B cell (primary cell): ENCODE measurements around the gene CHRNA5. TPM values are rescaled to one million over a fixed set of nuclear protein-coding genes. Genes with fewer than 3 reads are reported as not detected.
A peak's percentile ranks its signal among the peaks of the same experiment; 100 is the strongest.

Experiments used
- ATAC-seq: fragments of 200-7000 bp; cut with Tn5 transposase; one replicate; pipeline ENCODE4 v1.10.0; 2021; ENCODE audit warnings: low read depth, mild to moderate bottlenecking, moderate number of reproducible peaks, moderate library complexity
- CTCF ChIA-PET: fragments of 350-600 bp; sonication (Branson Sonifier 250); formaldehyde crosslinking; loops from one replicate; lab custom pipeline; 2021; ENCODE audit warnings: antibody characterized with exemption, inconsistent platforms; lab: Charles Lee
- POLR2A ChIA-PET: fragments of 350-600 bp; sonication (Branson Sonifier 250); formaldehyde crosslinking; loops from one replicate; lab custom pipeline; 2021; ENCODE audit warnings: antibody characterized with exemption; lab: Charles Lee
- DNase-seq: peaks from one replicate; pipeline ENCODE4 v3.0.0; 2013
- H2AFZ ChIP-seq: 2 replicates; pipeline ENCODE4 v1.6.1; 2012; ENCODE audit warnings: mild to moderate bottlenecking, low read depth, low read length; ENCODE audit not compliant: insufficient read depth, poor library complexity, severe bottlenecking
- H3K27ac ChIP-seq, 2 donors: 1 replicate in 1 of 2; 2 replicates in 1 of 2; pipeline ENCODE4 v1.5.1; 2012 to 2013; ENCODE audit warnings: low read length in 2 of 2, mild to moderate bottlenecking in 2 of 2, moderate library complexity in 1 of 2
- H3K27me3 ChIP-seq, 4 experiments: fragments of 200-600 bp in 1 of 4; sonication (generic) in 1 of 4; replicated peaks in 1 of 4; 1 replicate in 2 of 4; 2 replicates in 2 of 4; pipeline versions ENCODE4 v1.6.1 to v1.7.0; 2013 to 2016; ENCODE audit warnings: low read length in 3 of 4, mild to moderate bottlenecking in 2 of 4, mixed read lengths in 1 of 4, moderate library complexity in 1 of 4; ENCODE audit not compliant: insufficient read depth in 4 of 4, control insufficient read depth in 3 of 4; ENCODE audit errors: control extremely low read depth in 1 of 4
- H3K36me3 ChIP-seq, 2 experiments: replicated peaks in 1 of 2; 1 replicate in 1 of 2; 2 replicates in 1 of 2; pipeline versions ENCODE4 v1.6.1 to v1.7.1; 2013; ENCODE audit warnings: low read length in 1 of 2; ENCODE audit not compliant: insufficient read depth in 2 of 2, control insufficient read depth in 1 of 2; ENCODE audit errors: control extremely low read depth in 1 of 2, extremely low read depth in 1 of 2
- H3K4me1 ChIP-seq, 2 donors: fragments of 200-600 bp in 1 of 2; sonication (generic) in 1 of 2; 1 replicate in 1 of 2; 2 replicates in 1 of 2; pipeline versions ENCODE4 v1.5.1 to v1.6.1; 2013 to 2017; ENCODE audit warnings: low read length in 2 of 2; ENCODE audit not compliant: control insufficient read depth in 2 of 2, insufficient read depth in 2 of 2
- H3K4me2 ChIP-seq: replicated peaks from 2 replicates; pipeline ENCODE3; 2012; ENCODE audit warnings: mild to moderate bottlenecking, low read depth, low read length; ENCODE audit not compliant: poor library complexity, severe bottlenecking
- H3K4me3 ChIP-seq, 5 experiments: fragments of 200-600 bp in 1 of 5; sonication (generic) in 1 of 5; 1 replicate in 3 of 5; 2 replicates in 2 of 5; pipeline versions ENCODE4 v1.5.1 to v1.7.0; 2011 to 2016; ENCODE audit warnings: low read length in 4 of 5, mild to moderate bottlenecking in 4 of 5, low read depth in 2 of 5, control low read depth in 1 of 5, moderate library complexity in 1 of 5; ENCODE audit not compliant: insufficient read depth in 1 of 5; ENCODE audit errors: control extremely low read depth in 1 of 5, extremely low read depth in 1 of 5
- H3K79me2 ChIP-seq: fragments of 200-600 bp; sonication (generic); one replicate; pipeline ENCODE4 v1.6.0; 2016; ENCODE audit warnings: low read length; ENCODE audit not compliant: control insufficient read depth, insufficient read depth
- H3K9ac ChIP-seq: fragments of 200-600 bp; sonication (generic); 2 replicates; pipeline ENCODE4 v1.6.1; 2017; ENCODE audit warnings: mild to moderate bottlenecking, low read length, moderate library complexity
- H3K9me3 ChIP-seq, 3 donors: one replicate each; pipeline versions ENCODE4 v1.6.1 to v1.7.1; 2013; ENCODE audit warnings: low read length in 2 of 3; ENCODE audit not compliant: control insufficient read depth in 2 of 3, insufficient read depth in 1 of 3; ENCODE audit errors: control extremely low read depth in 1 of 3
- H4K20me1 ChIP-seq: 2 replicates; pipeline ENCODE4 v1.6.0; 2012; ENCODE audit warnings: mild to moderate bottlenecking, low read length; ENCODE audit not compliant: insufficient read depth, control insufficient read depth, poor library complexity, severe bottlenecking
- H3K27ac Mint-ChIP-seq: one replicate; pipeline ENCODE4 v1.8.0; 2021; ENCODE audit warnings: mixed read lengths
- H3K27me3 Mint-ChIP-seq: one replicate; pipeline ENCODE4 v1.8.0; 2021; ENCODE audit warnings: mixed read lengths
- H3K4me1 Mint-ChIP-seq: one replicate; pipeline ENCODE4 v1.8.0; 2021; ENCODE audit warnings: mixed read lengths
- H3K4me3 Mint-ChIP-seq: one replicate; pipeline ENCODE4 v1.8.0; 2021; ENCODE audit warnings: mixed read lengths
- H3K9me3 Mint-ChIP-seq: one replicate; pipeline ENCODE4 v1.8.0; 2022; ENCODE audit warnings: mixed read lengths; ENCODE audit not compliant: insufficient read depth
- CTCF ChIP-seq: fragments of 200-600 bp; IDR thresholded peaks from one replicate; pipeline ENCODE4 v1.8.0; 2022; ENCODE audit warnings: antibody characterized with exemption, mild to moderate bottlenecking
- EZH2 ChIP-seq: IDR thresholded peaks from 2 replicates; pipeline ENCODE4 v1.6.1; 2012; ENCODE audit warnings: borderline replicate concordance, low read depth, mild to moderate bottlenecking, moderate library complexity, low read length; ENCODE audit not compliant: insufficient read depth, poor library complexity, severe bottlenecking
- WGBS: methylation state at CpG from one replicate; pipeline ENCODE4 v1.1.5; 2013; ENCODE audit warnings: missing lambda C conversion rate; ENCODE audit not compliant: insufficient coverage; 5-methylcytosine and 5-hydroxymethylcytosine counted together
- intact Hi-C: fragments of 100-400 bp; cut with micrococcal nuclease; formaldehyde crosslinking; loops from one replicate; pipeline ENCODE4 v1.10.0; 2022
- polyA plus RNA-seq: library from polyadenylated mRNA; depleted of rRNA; stranded (reverse); fragments of >200 nt; gene quantifications from 2 replicates; pipeline ENCODE4 v1.2.3, GENCODE V29; 2012
- small RNA-seq: library from RNA; depleted of rRNA; stranded (forward); fragments of <200 nt; gene quantifications from one replicate; pipeline ENCODE3, GENCODE V24; 2012; ENCODE audit warnings: low replicate concordance, low read depth; ENCODE audit not compliant: insufficient read length
- total RNA-seq, 2 donors: library from RNA; stranded (reverse); fragments of 120-200 nt in 1 of 2; gene quantifications; 1 replicate in 1 of 2; 2 replicates in 1 of 2; pipeline versions ENCODE4 v1.2.3 to v1.2.4, GENCODE V29; 2013 to 2022

The CHRNA5 gene
- total and polyA plus RNA-seq, 2 donors (not counting 1 experiment from before 2014, with no cell fraction given) = 0.09 to 1.2 TPM

- Mint-ChIP-seq H3K4me1 (peaks cover 10% of the 10 kb centered on the region), H3K4me3 (peak overlapping the region; percentile 81), H3K27me3 (peaks cover 10% of the 10 kb centered on the region), H3K9me3 (no peaks in the 10 kb centered on the region), H3K27ac (no peak overlapping the region)
- ATAC-seq (no peak), DNase-seq (no peak)
- intact Hi-C loops = no loop called here
- CTCF ChIA-PET = interaction anchor here (0.6 to 1.4 kb wide), 2 partner anchors 109 to 201 kb away, joined by 3 to 4 read pairs; no protein-coding TSS in a partner anchor
- WGBS = 93% methylated on average over 3 of the region's 5 CpGs
- Histone ChIP-seq H3K27ac (no peak overlapping the region), H3K79me2 (no peaks in the 10 kb centered on the region), H3K4me2 (no peak overlapping the region), H3K9me3 (peaks cover 0 to 3% (median 0%) of the 10 kb centered on the region in 3 donors), H3K27me3 (peaks cover 0 to 20% (median 4%) of the 10 kb centered on the region in 4 experiments), H3K9ac (no peak overlapping the region), H4K20me1 (no peaks in the 10 kb centered on the region), H2AFZ (no peak overlapping the region), H3K36me3 (no peaks in the 10 kb centered on the region), H3K4me3 (no peak overlapping the region), H3K4me1 (peaks cover 12% of the 10 kb centered on the region in 2 donors)
- TF ChIP-seq EZH2 (no peak), CTCF (no peak)
- POLR2A ChIA-PET = no interaction called here
These were observed 77.0 kb downstream of the CHRNA5 start for GRCh38 chr15:78642331-78642730.

Small RNA genes lying within 50 kb of the gene (small RNA-seq; reads per million reads assigned to genes)
- not detected for gene AC067863.2

Other genes starting within 250 kb of the CHRNA5 start
- not detected in 2 replicates for gene CRABP1, start 225.2 kb upstream of the CHRNA5 start, total RNA-seq
- gene CRABP1, start 225.2 kb upstream of the CHRNA5 start, polyA plus RNA-seq = not detected in 2 replicates
- gene IREB2, start 127.3 kb upstream of the CHRNA5 start, total RNA-seq = 88.4 and 92.1 TPM in 2 replicates
- 14.7 and 29.2 TPM in 2 replicates for gene IREB2, start 127.3 kb upstream of the CHRNA5 start, polyA plus RNA-seq
- 0.42 and 0.46 TPM in 2 replicates for gene HYKK, start 57.9 kb upstream of the CHRNA5 start, total RNA-seq
- gene HYKK, start 57.9 kb upstream of the CHRNA5 start, polyA plus RNA-seq = 0.07 and 0.28 TPM in 2 replicates
- gene PSMA4, start 25.1 kb upstream of the CHRNA5 start, total RNA-seq = 94.9 and 95.9 TPM in 2 replicates
- gene PSMA4, start 25.1 kb upstream of the CHRNA5 start, polyA plus RNA-seq = 54.6 and 55.0 TPM in 2 replicates
- not detected in 2 replicates for gene CHRNA3, start 55.5 kb downstream of the CHRNA5 start, total RNA-seq
- not detected in 2 replicates for gene CHRNA3, start 55.5 kb downstream of the CHRNA5 start, polyA plus RNA-seq
- not detected in 2 replicates for gene CHRNB4, start 75.7 kb downstream of the CHRNA5 start, total RNA-seq
- not detected in 2 replicates for gene CHRNB4, start 75.7 kb downstream of the CHRNA5 start, polyA plus RNA-seq
- 16.6 and 18.0 TPM in 2 replicates for gene ADAMTS7, start 245.9 kb downstream of the CHRNA5 start, total RNA-seq
- 0.07 and 0.10 TPM in 2 replicates for gene ADAMTS7, start 245.9 kb downstream of the CHRNA5 start, polyA plus RNA-seq